Natural killer cell (primary cell): ENCODE results near the gene DOCK11. TPM values are rescaled to one million over a fixed set of nuclear protein-coding genes. Genes with fewer than 3 reads are reported as not detected.

Source experiments
- ATAC-seq, 3 donors: fragments of 150-1000 bp in 2 of 3; fragments of 200-7000 bp in 1 of 3; cut with Tn5 transposase; 1 replicate in 1 of 3; 2 replicates in 2 of 3; pipeline ENCODE4 v1.10.0; 2021; ENCODE audit warnings: mild to moderate bottlenecking in 2 of 3, moderate library complexity in 2 of 3
- DNase-seq, 2 donors: peaks; one replicate each; pipeline versions ENCODE4 v3.0.0 to v3.0.0-alpha.2; 2013 to 2021; ENCODE audit warnings: mixed read lengths in 1 of 2
- H3K27ac ChIP-seq: one replicate; pipeline ENCODE4 v1.5.1; 2013; ENCODE audit warnings: mild to moderate bottlenecking, low read length
- H3K27me3 ChIP-seq: one replicate; pipeline ENCODE4 v1.6.1; 2013; ENCODE audit warnings: low read length; ENCODE audit not compliant: control insufficient read depth, insufficient read depth
- H3K36me3 ChIP-seq: one replicate; pipeline ENCODE4 v1.6.1; 2013; ENCODE audit warnings: low read length; ENCODE audit not compliant: control insufficient read depth, insufficient read depth
- H3K4me1 ChIP-seq: one replicate; pipeline ENCODE4 v1.6.1; 2013; ENCODE audit warnings: low read length; ENCODE audit not compliant: control insufficient read depth, insufficient read depth
- H3K4me3 ChIP-seq: one replicate; pipeline ENCODE4 v1.5.1; 2013; ENCODE audit warnings: low read length
- H3K9me3 ChIP-seq: one replicate; pipeline ENCODE4 v1.6.1; 2013; ENCODE audit warnings: low read length; ENCODE audit not compliant: control insufficient read depth, insufficient read depth
- H3K27ac Mint-ChIP-seq, 2 donors: one replicate each; pipeline ENCODE4 v1.8.0; 2022; ENCODE audit warnings: mild to moderate bottlenecking in 2 of 2, mixed read lengths in 2 of 2, moderate library complexity in 1 of 2
- H3K27me3 Mint-ChIP-seq, 2 donors: one replicate each; pipeline ENCODE4 v1.8.0; 2022; ENCODE audit warnings: low read depth in 2 of 2, mixed read lengths in 2 of 2
- H3K36me3 Mint-ChIP-seq: one replicate; pipeline ENCODE4 v1.8.0; 2022; ENCODE audit warnings: mixed read lengths
- H3K4me1 Mint-ChIP-seq, 2 donors: one replicate each; pipeline ENCODE4 v1.8.0; 2022; ENCODE audit warnings: mixed read lengths in 2 of 2
- H3K4me3 Mint-ChIP-seq: one replicate; pipeline ENCODE4 v1.8.0; 2022; ENCODE audit warnings: mild to moderate bottlenecking, moderate library complexity, mixed read lengths
- H3K9me3 Mint-ChIP-seq, 2 donors: one replicate each; pipeline ENCODE4 v1.8.0; 2022; ENCODE audit warnings: mixed read lengths in 2 of 2
- WGBS: methylation state at CpG from one replicate; pipeline ENCODE4 v1.1.7; 2013; ENCODE audit warnings: missing lambda C conversion rate; ENCODE audit not compliant: insufficient coverage; 5-methylcytosine and 5-hydroxymethylcytosine counted together
- intact Hi-C: fragments of 100-400 bp; cut with micrococcal nuclease; formaldehyde crosslinking; loops from one replicate; pipeline ENCODE4 v1.14.2; 2022
- total RNA-seq, 4 donors: library from RNA; stranded (reverse); fragments of 120-200 nt in 1 of 4; gene quantifications; one replicate each; pipeline versions ENCODE4 v1.2.3 to v1.2.4, GENCODE V29; 2013 to 2022
- TF ChIP-seq, protein P1 (sequence below): fragments of 200-600 bp; IDR thresholded peaks from one replicate; pipeline ENCODE4 v1.8.0; 2022; ENCODE audit warnings: antibody characterized with exemption

DOCK11 gene
- total RNA-seq, 3 donors from 2014 or later (not counting 1 experiment from before 2014, with no cell fraction given): 108 to 130 (median 117) TPM

DNA sequence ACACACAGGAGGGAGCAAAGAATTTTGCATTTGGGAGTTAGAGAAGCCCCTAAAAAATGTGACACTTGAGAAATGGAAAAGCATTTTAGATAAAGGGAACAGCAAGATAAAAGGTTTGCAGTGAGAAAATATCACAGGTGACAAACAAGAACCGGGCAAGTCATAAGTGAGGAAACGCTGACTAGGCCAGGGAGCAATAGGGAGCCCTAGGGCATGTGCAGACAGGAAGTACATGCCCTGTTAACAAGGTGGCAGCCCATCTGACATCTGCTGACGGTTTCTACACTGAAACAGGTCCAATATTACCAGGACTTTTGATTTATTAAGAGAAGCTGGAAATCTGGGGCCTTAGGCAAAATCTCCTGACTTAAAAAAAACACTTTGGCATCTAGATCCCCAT, 227.8 kb downstream of the DOCK11 start:
- Mint-ChIP-seq H3K27me3 (peaks cover 15 to 20% of the 10 kb centered on the region in 2 donors), H3K27ac (no peak overlapping the region), H3K9me3 (no peaks in the 10 kb centered on the region), H3K36me3 (no peaks in the 10 kb centered on the region), H3K4me1 (peaks cover 6 to 15% of the 10 kb centered on the region in 2 donors), H3K4me3 (no peak overlapping the region)
- Histone ChIP-seq H3K27ac (no peak overlapping the region), H3K4me3 (no peak overlapping the region), H3K36me3 (no peaks in the 10 kb centered on the region), H3K27me3 (peaks cover 2% of the 10 kb centered on the region), H3K9me3 (no peaks in the 10 kb centered on the region), H3K4me1 (peaks cover 11% of the 10 kb centered on the region)
- intact Hi-C loops: no loop called here
- TF ChIP-seq, protein P1, sequence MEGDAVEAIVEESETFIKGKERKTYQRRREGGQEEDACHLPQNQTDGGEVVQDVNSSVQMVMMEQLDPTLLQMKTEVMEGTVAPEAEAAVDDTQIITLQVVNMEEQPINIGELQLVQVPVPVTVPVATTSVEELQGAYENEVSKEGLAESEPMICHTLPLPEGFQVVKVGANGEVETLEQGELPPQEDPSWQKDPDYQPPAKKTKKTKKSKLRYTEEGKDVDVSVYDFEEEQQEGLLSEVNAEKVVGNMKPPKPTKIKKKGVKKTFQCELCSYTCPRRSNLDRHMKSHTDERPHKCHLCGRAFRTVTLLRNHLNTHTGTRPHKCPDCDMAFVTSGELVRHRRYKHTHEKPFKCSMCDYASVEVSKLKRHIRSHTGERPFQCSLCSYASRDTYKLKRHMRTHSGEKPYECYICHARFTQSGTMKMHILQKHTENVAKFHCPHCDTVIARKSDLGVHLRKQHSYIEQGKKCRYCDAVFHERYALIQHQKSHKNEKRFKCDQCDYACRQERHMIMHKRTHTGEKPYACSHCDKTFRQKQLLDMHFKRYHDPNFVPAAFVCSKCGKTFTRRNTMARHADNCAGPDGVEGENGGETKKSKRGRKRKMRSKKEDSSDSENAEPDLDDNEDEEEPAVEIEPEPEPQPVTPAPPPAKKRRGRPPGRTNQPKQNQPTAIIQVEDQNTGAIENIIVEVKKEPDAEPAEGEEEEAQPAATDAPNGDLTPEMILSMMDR: no peak
- no peak for DNase-seq
- 81% methylated on average over 2 of the region's 3 CpGs for WGBS
- ATAC-seq: no peak

DNA sequence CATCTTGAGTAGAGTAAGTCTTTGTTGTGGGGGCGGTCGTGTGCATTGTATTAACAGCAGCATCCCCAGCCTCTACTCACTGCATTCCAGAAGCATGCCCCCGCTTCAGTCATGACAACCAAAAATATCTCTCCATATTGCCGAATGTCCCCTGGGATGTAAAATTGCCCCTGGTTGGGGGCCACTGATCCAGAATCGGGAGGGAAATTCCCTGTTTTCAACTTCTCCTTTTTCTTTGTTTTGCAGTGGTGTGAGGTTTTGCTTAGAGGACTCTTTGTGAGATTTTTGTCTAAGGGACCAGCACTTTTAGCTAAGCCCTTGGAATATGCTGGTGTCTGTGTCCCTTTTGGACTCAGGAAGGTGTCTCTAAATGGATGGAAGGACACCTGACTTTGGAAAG, 228.8 kb downstream of the DOCK11 start:
- Mint-ChIP-seq H3K27ac (no peak overlapping the region), H3K9me3 (no peaks in the 10 kb centered on the region), H3K36me3 (no peaks in the 10 kb centered on the region), H3K4me1 (peaks cover 6 to 10% of the 10 kb centered on the region in 2 donors), H3K4me3 (no peak overlapping the region), H3K27me3 (peaks cover 15 to 20% of the 10 kb centered on the region in 2 donors)
- Histone ChIP-seq H3K36me3 (no peaks in the 10 kb centered on the region), H3K27me3 (peaks cover 2% of the 10 kb centered on the region), H3K9me3 (no peaks in the 10 kb centered on the region), H3K27ac (no peak overlapping the region), H3K4me1 (peaks cover 11% of the 10 kb centered on the region), H3K4me3 (no peak overlapping the region)
- WGBS: 29% methylated on average over 2 of the region's 5 CpGs
- TF ChIP-seq, protein P1: no peak
- DNase-seq (no peak), ATAC-seq (no peak)
- intact Hi-C loops: no loop called here

DNA sequence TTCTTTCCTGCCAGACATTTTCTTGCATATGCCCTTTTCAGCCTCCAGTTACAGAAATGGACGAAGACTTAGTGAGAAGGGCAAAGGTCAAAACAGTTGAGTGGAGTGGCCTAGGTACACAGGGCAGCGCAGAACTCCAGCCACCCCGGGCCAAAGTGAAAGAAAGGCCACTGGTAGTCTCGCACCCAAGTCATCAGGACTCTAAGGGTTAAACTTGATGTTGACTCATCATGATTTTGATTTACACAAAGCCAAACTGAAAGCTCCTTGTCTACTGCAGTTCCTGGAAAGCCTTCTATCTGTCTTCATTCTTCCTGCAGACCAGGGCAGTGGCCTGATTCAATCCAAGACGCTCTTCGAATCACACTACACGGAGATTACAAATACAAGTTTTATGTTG, 229.2 kb downstream of the DOCK11 start:
- H3K4me3 Mint-ChIP-seq: no peak overlapping the region
- H3K9me3 ChIP-seq: no peaks in the 10 kb centered on the region
- no peaks in the 10 kb centered on the region for H3K36me3 ChIP-seq
- H3K27me3 ChIP-seq: peaks cover 2% of the 10 kb centered on the region
- H3K4me1 Mint-ChIP-seq: peaks cover 6 to 10% of the 10 kb centered on the region in 2 donors
- H3K36me3 Mint-ChIP-seq: no peaks in the 10 kb centered on the region
- intact Hi-C loops: no loop called here
- H3K27ac ChIP-seq: no peak overlapping the region
- H3K9me3 Mint-ChIP-seq: no peaks in the 10 kb centered on the region
- no peak overlapping the region for H3K27ac Mint-ChIP-seq
- WGBS: 82% methylated on average over 7 of the region's 7 CpGs
- no peak overlapping the region for H3K4me3 ChIP-seq
- peaks cover 15 to 20% of the 10 kb centered on the region in 2 donors for H3K27me3 Mint-ChIP-seq
- DNase-seq (no peak), ATAC-seq (no peak)
- H3K4me1 ChIP-seq: peaks cover 11% of the 10 kb centered on the region
- TF ChIP-seq, protein P1: no peak

DNA sequence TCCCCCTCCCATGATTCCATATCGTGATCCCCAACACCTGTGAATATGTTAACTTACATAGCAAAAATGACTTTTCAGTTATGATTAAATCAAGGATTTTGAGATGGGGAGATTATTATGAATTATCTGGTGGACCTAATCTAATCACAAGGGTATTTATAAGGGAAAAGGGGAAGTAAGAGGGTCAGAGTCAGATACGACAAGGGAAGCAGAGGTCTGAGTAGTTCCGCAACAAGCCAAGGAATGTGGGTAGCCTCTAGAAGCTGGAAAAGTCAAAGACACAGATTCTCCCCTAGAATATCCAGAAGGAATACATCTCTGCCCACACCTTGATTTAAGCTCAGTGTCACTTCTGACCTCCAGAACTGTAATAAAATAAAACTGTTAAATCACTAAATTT, 230.8 kb downstream of the DOCK11 start:
- TF ChIP-seq, protein P1: no peak
- Histone ChIP-seq H3K27ac (no peak overlapping the region), H3K4me1 (peaks cover 11% of the 10 kb centered on the region), H3K9me3 (no peaks in the 10 kb centered on the region), H3K36me3 (no peaks in the 10 kb centered on the region), H3K4me3 (no peak overlapping the region), H3K27me3 (peaks cover 2% of the 10 kb centered on the region)
- no peak for DNase-seq
- no peak overlapping the region for H3K27ac Mint-ChIP-seq
- peak overlapping the region; percentile 33 for H3K4me3 Mint-ChIP-seq
- no peaks in the 10 kb centered on the region for H3K9me3 Mint-ChIP-seq
- H3K4me1 Mint-ChIP-seq: peaks cover 6 to 10% of the 10 kb centered on the region in 2 donors
- peaks cover 25 to 28% of the 10 kb centered on the region in 2 donors for H3K27me3 Mint-ChIP-seq
- no peaks in the 10 kb centered on the region for H3K36me3 Mint-ChIP-seq
- intact Hi-C loops: no loop called here
- 93% methylated on average over 2 of the region's 3 CpGs for WGBS
- no peak for ATAC-seq
